GM23248 (cell line): Measurements from ENCODE around the gene CAMTA1. TPM values are rescaled to one million over a fixed set of nuclear protein-coding genes. Genes with fewer than 3 reads are reported as not detected.

ENCODE experiments used
- DNase-seq: peaks from one replicate; pipeline ENCODE4 v3.0.0-alpha.2; 2015
- H2AFZ ChIP-seq: fragments of 200-600 bp; sonication (generic); 2 replicates; pipeline ENCODE4 v1.6.1; 2016; ENCODE audit warnings: antibody characterized with exemption
- H3F3A ChIP-seq: fragments of 200-600 bp; sonication (generic); 2 replicates; pipeline ENCODE4 v1.6.1; 2016; ENCODE audit warnings: mild to moderate bottlenecking, antibody characterized with exemption, mixed run types; ENCODE audit not compliant: insufficient read depth
- H3K27ac ChIP-seq: fragments of 200-600 bp; sonication (generic); 2 replicates; pipeline ENCODE4 v1.5.1; 2016; ENCODE audit warnings: mild to moderate bottlenecking
- H3K27me3 ChIP-seq: fragments of 200-600 bp; sonication (generic); replicated peaks from 2 replicates; pipeline ENCODE4 v1.6.1; 2016; ENCODE audit warnings: mild to moderate bottlenecking; ENCODE audit not compliant: insufficient read depth
- H3K36me3 ChIP-seq: fragments of 200-600 bp; sonication (generic); 2 replicates; pipeline ENCODE4 v1.6.1; 2016; ENCODE audit warnings: low read depth, mild to moderate bottlenecking
- H3K4me1 ChIP-seq: fragments of 200-600 bp; sonication (generic); 2 replicates; pipeline ENCODE4 v1.6.1; 2016; ENCODE audit warnings: mild to moderate bottlenecking; ENCODE audit not compliant: insufficient read depth
- H3K4me2 ChIP-seq: fragments of 200-600 bp; sonication (generic); one replicate; pipeline ENCODE4 v1.6.1; 2016; ENCODE audit warnings: mild to moderate bottlenecking; ENCODE audit not compliant: unreplicated experiment
- H3K4me3 ChIP-seq: fragments of 200-600 bp; sonication (generic); 2 replicates; pipeline ENCODE4 v1.5.1; 2016; ENCODE audit warnings: mild to moderate bottlenecking
- H3K79me2 ChIP-seq: fragments of 200-600 bp; sonication (generic); 2 replicates; pipeline ENCODE4 v1.6.1; 2016; ENCODE audit warnings: mild to moderate bottlenecking; ENCODE audit not compliant: insufficient read depth
- H3K9ac ChIP-seq: fragments of 200-600 bp; sonication (generic); 2 replicates; pipeline ENCODE4 v1.6.1; 2016; ENCODE audit warnings: mild to moderate bottlenecking
- H3K9me2 ChIP-seq: fragments of 200-600 bp; sonication (generic); 2 replicates; pipeline ENCODE4 v1.6.1; 2016; ENCODE audit warnings: mixed run types, mild to moderate bottlenecking, moderate library complexity; ENCODE audit not compliant: insufficient read depth
- H3K9me3 ChIP-seq: fragments of 200-600 bp; sonication (generic); one replicate; pipeline ENCODE4 v1.6.1; 2017; ENCODE audit warnings: low read depth
- H4K20me1 ChIP-seq: fragments of 200-600 bp; sonication (generic); 2 replicates; pipeline ENCODE4 v1.6.0; 2016; ENCODE audit not compliant: insufficient read depth
- EZH2 ChIP-seq: fragments of 200-600 bp; sonication (generic); IDR thresholded peaks from 2 replicates; pipeline ENCODE4 v1.6.1; 2018; ENCODE audit warnings: antibody characterized with exemption, mild to moderate bottlenecking; ENCODE audit not compliant: insufficient read depth, poor library complexity, severe bottlenecking
- EZH2phosphoT487 ChIP-seq: fragments of 200-600 bp; sonication (generic); IDR thresholded peaks from 2 replicates; pipeline ENCODE4 v1.6.1; 2018; ENCODE audit warnings: antibody characterized with exemption, moderate library complexity, mild to moderate bottlenecking, low read depth; ENCODE audit not compliant: insufficient read depth
- WGBS, 2 experiments: methylation state at CpG; one replicate each; pipeline ENCODE4 v1.1.6; 2015 to 2017; ENCODE audit warnings: low lambda C conversion rate in 2 of 2, low coverage in 1 of 2; ENCODE audit errors: missing lambda C conversion rate in 2 of 2; 5-methylcytosine and 5-hydroxymethylcytosine counted together
- in situ Hi-C: fragments of 300-500 bp; cut with MboI; formaldehyde crosslinking; loops from 2 replicates; pipeline ENCODE4 v1.15.0; 2020
- polyA plus RNA-seq: library from polyadenylated mRNA; unstranded; fragments of >200 nt; fragmentation: Nextera tagmentation; extraction: Ambion mirVana; gene quantifications from 2 replicates; pipeline ENCODE4 v1.2.1, GENCODE V29; 2016
- total RNA-seq: library from RNA; depleted of rRNA; stranded (reverse); fragments of >200 nt; shearing (Covaris generic); gene quantifications from 2 replicates; pipeline ENCODE4 v1.2.3, GENCODE V29; 2014

CAMTA1 gene
- total and polyA plus RNA-seq, 2 experiments from 2014 or later: 50.1 to 165 TPM

DNA sequence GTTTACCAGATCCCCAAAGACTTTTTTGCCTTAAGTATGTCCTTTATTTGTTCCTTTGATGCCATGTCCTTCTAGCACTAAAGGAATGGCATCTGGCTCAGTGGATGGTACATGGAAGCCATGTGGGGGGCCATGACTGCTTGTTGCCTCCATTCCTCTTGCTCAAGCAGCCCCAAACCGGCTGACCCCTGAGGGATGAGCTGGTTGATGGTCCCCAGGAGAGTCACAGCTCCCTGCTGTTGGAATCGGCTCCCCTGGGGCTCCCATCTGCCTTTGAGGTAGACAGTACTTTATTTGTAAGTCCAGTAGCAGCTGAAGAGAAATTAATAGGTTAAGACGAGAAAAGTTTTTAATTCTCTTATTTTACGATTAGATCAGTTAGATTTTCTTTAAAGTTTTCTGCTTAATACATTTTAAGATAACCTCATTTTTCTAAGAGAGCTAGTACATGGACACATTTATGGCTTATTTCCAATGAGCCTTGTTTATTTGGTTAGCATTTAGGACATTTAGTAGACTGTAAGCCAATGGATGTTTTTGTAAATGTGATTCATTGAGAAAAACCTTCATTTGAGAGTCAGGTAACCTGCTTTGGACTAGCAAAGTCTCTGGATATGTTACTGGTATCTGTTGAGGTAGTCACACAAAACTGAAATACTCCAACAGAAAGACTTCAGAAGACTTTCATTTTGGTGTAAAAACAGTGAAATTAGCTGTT, 88.2 kb downstream of the CAMTA1 start:
- Histone ChIP-seq H3K36me3 (no peaks in the 10 kb centered on the region), H3K9me3 (no peaks in the 10 kb centered on the region), H3K27me3 (no peaks in the 10 kb centered on the region), H3K9ac (no peak overlapping the region), H2AFZ (no peak overlapping the region), H3K4me1 (peaks cover 21% of the 10 kb centered on the region), H3K4me3 (no peak overlapping the region), H3K79me2 (peaks cover 31% of the 10 kb centered on the region), H3K27ac (no peak overlapping the region), H3K9me2 (no peaks in the 10 kb centered on the region; the same call in 1 of the 2 replicates), H3K4me2 (no peak overlapping the region), H3F3A (0 out of 2 replicates have a peak, but pooled peaks cover 9% of the 10 kb centered on the region), H4K20me1 (no peaks in the 10 kb centered on the region)
- TF ChIP-seq EZH2 (no peak), EZH2phosphoT487 (no peak)
- no peak for DNase-seq
- WGBS, 2 experiments: 98 to 99% methylated on average over 4 of the region's 4 CpGs
- in situ Hi-C loops: no loop called here

DNA sequence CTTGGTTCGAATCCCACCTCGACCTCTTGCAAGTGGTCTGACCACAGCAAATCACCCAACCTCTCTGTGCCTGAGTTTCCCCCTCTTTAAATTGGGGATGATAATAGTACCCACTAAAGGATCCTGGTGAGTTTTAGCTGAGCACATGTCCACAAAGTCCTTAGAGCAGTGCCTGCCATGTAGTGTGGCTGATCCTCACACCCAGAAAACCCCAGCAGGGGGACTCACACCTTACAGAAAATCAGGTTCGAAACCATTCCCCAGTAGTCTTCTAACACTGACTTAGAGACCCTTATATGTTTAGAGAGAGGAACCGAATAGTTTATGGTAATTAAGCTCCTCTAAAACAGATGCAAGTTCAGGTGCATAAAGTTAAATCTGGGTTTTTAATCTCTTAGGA, 89.0 kb downstream of the CAMTA1 start:
- WGBS, 2 experiments: 87 to 94% methylated on average over 4 of the region's 4 CpGs
- H3K4me2 ChIP-seq: no peak overlapping the region
- H3K9me2 ChIP-seq: no peaks in the 10 kb centered on the region; the same call in 1 of the 2 replicates
- no peak overlapping the region for H3K27ac ChIP-seq
- H3K27me3 ChIP-seq: no peaks in the 10 kb centered on the region
- H3K9me3 ChIP-seq: no peaks in the 10 kb centered on the region
- in situ Hi-C loops: no loop called here
- no peaks in the 10 kb centered on the region; the same call in 1 of the 2 replicates for H4K20me1 ChIP-seq
- no peak for DNase-seq
- no peak overlapping the region for H3K4me3 ChIP-seq
- H3K9ac ChIP-seq: no peak overlapping the region
- no peaks in the 10 kb centered on the region for H3K36me3 ChIP-seq
- H2AFZ ChIP-seq: no peak overlapping the region
- H3K4me1 ChIP-seq: peaks cover 21% of the 10 kb centered on the region
- no peak for TF ChIP-seq EZH2phosphoT487
- peaks cover 23% of the 10 kb centered on the region for H3K79me2 ChIP-seq
- H3F3A ChIP-seq: 0 out of 2 replicates have a peak, but pooled peaks cover 9% of the 10 kb centered on the region

DNA sequence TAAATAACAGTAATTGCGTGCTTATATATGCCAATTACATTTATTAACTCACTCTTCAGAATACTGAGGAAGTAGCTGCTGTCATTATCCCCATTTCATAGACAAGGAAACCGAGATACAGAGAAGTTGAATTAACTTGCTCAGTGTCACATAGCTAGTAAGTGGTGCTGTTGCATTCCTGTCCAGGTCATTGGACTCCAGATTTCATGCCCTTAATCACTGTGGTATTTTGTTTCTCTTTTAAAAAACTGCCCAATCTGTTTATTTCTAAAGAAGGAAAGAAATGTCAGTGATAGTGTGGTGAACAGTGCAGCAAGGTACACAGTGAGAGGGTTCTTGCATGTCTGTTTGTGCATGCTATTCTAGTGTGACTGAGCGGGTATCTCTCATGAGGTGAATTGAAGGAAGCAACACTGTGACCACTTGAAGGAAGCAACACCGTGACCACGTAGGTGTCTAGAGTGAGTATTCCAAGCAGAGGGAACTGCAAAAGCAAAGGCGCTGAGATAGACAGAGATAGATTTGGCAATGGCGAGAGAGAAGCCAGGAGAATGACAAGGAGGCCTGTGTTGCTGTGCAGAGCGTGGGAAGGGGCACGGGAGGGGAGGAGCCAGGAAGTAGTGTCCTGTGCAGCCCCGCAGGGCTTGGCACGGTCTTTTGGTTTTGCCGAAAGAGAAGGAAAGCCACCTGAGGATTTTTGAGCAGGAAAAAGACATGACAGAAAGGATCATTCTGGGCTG, 95.9 kb downstream of the CAMTA1 start:
- in situ Hi-C loops: loop anchor here (25.0 kb wide), 1 partner anchor 169 kb away; the partner anchor contains the start of gene DNAJC11
- Histone ChIP-seq H3K4me2 (no peak overlapping the region), H3K9ac (no peak overlapping the region), H2AFZ (no peak overlapping the region), H3K36me3 (no peaks in the 10 kb centered on the region), H3K27me3 (no peaks in the 10 kb centered on the region), H3K4me3 (no peak overlapping the region), H4K20me1 (no peaks in the 10 kb centered on the region; the same call in 1 of the 2 replicates), H3K9me3 (no peaks in the 10 kb centered on the region), H3K4me1 (no peaks in the 10 kb centered on the region), H3F3A (no peaks in the 10 kb centered on the region), H3K9me2 (no peaks in the 10 kb centered on the region), H3K79me2 (no peaks in the 10 kb centered on the region), H3K27ac (no peak overlapping the region)
- WGBS, 2 experiments: 94 to 97% methylated on average over 12 of the region's 12 CpGs
- no peak for DNase-seq
- TF ChIP-seq EZH2 (no peak), EZH2phosphoT487 (no peak)

DNA sequence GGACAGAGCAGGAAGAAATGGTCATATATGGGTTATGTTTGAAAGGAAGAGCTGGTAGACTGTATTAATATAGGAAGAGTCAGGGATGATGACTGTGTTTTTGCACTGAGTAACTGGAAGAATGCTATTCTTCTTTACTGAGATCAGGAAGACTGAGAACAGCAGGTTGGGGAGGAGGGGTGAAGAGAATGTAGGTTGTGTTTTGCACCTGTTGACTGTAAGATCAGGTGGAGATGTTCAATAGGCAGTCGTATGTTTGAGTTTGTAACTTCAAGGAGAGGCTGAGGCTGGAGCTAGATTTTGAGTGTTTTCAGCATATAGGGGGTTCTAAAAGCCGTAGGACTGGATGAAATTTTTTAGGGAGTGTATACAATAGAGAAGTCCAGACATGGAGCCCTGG, 97.2 kb downstream of the CAMTA1 start:
- TF ChIP-seq EZH2phosphoT487 (no peak), EZH2 (no peak)
- Histone ChIP-seq H2AFZ (no peak overlapping the region), H3K4me1 (no peaks in the 10 kb centered on the region), H3K4me3 (no peak overlapping the region), H3K4me2 (no peak overlapping the region), H3K79me2 (no peaks in the 10 kb centered on the region), H4K20me1 (no peaks in the 10 kb centered on the region; the same call in 1 of the 2 replicates), H3K9ac (no peak overlapping the region), H3K27ac (no peak overlapping the region), H3K36me3 (no peaks in the 10 kb centered on the region), H3F3A (no peaks in the 10 kb centered on the region), H3K9me2 (no peaks in the 10 kb centered on the region), H3K27me3 (no peaks in the 10 kb centered on the region), H3K9me3 (no peaks in the 10 kb centered on the region)
- in situ Hi-C loops: loop anchor here (25.0 kb wide), 1 partner anchor 170 kb away; the partner anchor contains the start of gene DNAJC11
- no peak for DNase-seq
- 97 to 100% methylated on average over 2 of the region's 2 CpGs for WGBS, 2 experiments
